Activated CD4-positive, alpha-beta T cell treated with anti-CD3 and anti-CD28 coated beads, Interleukin-2, amount 50 U/mL, for 4 hours (primary cell): ENCODE data around the gene SLC7A5.

Source experiments
- DNase-seq, 2 experiments: peaks; one replicate each; pipeline ENCODE4 v3.0.0-alpha.2; 2020

SLC7A5 gene

DNA sequence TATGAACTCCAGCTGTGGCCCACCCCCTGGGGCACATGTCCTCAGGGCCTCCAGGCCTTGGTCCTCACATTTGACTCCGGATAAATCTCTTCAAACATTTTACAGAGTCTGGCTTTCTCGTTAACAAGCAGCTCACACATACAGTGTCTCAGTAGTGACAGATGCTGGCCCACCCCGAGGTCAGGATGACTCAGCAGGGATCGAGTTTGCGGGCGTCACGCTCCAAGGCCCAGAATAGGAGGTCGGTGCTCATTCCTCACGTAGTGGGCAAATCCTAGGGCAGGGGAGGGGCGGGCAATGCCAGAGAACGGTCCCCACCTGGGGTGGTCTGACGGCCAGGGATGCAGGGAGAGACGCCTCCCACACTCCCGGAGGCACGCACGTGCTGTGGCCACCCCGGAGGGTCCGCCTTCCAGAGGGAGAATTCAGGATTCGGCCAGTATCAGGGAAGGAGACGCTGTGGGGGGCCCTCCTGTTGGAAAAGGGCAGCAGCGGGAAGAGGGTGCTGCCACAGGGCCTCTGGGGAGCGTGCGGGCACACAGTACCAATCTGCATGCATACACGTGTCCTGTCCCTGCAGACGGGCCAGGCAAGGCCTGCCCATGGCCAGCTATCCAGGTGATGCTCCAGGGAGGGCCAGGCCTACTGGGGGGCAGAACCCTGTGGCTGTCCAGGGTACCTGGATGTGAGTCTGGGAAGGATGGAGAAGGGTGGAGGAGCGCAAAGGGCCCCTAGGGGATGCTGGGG lies 8.6 kb downstream of the SLC7A5 start:
- DNase-seq = peak in 1 of 2 experiments; percentile 11

DNA sequence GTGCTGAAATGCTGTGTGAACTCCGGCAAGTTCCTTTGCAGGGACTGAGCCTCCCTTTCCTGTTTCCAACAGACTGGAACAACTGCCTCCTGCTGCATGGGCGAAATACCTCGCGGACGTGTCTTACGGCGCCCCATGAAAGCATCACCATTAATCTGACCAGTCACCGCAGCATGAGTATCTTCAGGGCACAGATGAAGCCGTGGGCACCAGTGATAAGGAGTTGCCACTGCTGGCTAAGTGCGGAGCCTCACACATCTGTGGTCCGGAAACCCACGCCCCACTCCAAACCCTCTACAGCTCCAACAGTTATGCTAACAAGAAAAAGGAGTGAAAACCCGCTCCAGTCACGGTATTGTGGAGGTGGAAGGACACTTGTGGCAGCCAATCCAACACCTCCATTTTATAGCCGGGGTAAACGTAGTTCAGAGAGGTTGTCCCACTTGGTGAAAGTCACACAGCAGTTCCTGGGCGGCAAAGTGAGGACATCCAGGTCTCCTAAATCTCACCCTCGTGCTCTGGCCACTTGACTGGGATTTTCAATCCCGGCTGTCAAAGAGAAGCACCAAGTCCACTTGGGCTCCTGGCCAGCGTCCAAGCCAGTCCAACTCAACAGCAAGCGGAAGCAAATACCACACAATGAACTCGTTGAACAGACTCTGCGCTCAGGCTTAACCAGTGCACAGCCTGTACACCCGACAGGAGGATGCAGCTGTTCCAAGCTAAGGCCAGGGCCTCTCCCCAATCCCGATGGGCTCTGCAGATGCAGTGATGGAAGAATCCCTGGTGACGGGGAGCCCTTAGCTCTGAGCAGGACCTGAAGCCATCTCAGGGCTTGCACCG lies 10.9 kb downstream of the SLC7A5 start:
- peak in 1 of 2 experiments; percentile 0 for DNase-seq

DNA sequence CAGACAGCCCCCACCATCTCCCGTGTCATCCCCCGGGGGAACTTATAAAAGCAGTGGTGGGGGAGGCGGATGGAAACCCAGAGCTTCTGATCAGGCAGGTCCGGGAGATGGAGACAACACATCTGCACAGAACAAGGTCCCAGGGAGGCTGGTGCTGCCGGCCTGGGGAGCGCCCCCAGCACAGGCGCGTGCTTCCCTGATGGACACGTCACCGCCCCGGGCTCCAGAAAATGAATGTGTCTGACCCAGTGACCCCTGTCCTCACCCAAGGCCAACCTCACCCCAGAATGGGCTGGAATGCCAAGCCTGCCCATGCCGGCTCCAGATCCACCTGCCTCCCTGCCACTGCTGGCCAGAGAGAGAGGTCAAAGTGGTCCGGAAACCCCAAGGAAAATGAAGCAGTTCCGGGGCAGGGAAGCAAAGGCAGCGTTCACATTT lies 12.5 kb downstream of the SLC7A5 start:
- DNase-seq = no peak

DNA sequence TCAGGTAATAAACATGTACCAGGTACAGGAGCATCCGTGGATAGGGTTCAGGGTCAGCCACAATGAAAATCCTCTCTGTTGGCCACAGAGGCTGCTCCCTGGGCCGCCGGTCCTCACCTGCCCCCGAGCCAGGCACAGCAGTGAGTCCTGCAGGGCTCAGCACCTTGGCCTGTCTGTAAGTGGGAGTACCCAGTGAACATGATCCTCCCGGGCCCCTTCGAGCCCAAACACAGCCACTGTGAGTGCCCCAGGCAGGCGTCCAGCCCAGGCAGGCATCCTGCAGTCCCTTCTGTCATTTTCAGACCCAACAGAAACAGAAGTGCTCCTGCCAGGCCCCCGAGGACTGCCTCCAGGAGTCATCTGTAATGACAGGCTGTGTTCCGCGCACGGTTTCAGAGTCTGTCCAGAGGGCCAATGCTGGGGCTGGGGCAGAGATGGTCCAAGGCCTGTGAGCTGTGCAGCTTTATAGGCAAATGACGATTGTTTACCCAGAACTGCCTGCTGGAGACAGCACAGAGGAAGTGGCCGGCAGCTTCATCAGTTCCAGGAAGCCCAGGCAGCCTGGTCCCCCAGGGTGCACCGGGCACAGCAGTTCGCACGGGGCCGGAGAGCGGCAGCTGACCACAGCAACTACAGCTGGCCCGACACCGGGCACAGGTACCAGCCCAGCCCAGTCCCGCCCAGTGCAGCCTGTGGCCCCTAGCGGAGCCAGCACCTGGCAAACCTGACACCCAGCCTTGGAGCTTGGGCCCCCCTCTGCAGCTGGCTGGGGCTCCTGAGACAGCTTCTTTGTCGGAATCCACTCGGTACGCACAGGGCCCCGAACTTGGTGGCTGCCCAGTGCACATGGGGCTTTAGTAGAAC lies 13.2 kb downstream of the SLC7A5 start:
- DNase-seq = no peak

- DNase-seq = no peak
Measured at GRCh38 chr16:87854907-87855683, 14.2 kb downstream of the SLC7A5 start.

DNA sequence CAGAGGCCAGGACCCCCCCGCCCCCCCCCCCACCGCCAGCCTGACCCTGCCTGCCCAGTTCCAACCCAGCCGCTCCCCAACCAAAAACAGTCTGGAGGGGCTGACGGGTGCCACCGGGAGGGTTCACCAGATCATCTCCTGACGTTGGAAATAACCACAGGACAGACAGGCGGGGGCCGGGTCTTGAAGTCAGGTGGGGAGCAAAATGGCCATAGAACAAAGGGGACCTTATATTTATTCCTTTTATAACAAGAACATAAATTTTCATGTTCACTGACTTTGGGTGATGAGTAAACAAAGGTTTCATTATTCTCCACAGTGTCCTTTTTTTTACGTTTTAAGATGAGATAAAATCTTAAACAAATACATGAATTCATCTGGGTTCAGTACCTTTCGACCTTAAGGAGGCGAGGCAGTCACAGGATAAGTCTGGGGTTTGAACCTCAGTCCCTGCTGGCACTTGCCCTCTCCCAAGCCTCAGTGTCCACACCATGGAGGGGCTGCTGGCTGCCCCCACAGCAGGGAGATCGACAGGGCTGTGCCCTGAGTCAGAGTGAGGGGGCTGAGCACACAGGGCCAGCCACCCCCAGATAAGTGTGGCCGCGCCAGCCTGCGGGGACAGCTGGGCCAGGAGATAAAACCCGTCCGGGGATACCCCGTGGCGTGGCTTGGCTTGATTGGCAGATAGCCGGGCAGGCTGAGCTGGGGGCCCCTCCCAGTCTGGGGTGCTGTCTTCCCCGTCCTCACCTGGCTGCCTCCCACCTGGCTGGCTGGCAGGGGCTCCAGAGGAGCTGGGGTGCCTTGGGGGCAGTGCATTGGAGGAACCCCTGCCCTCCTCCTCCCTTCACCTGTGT lies 15.0 kb downstream of the SLC7A5 start:
- no peak for DNase-seq

- DNase-seq = peak; percentile 87
Measured at GRCh38 chr16:87853411-87854052, 15.8 kb downstream of the SLC7A5 start.

- no peak for DNase-seq
Measured at GRCh38 chr16:87851601-87852000, 17.7 kb downstream of the SLC7A5 start.

DNA sequence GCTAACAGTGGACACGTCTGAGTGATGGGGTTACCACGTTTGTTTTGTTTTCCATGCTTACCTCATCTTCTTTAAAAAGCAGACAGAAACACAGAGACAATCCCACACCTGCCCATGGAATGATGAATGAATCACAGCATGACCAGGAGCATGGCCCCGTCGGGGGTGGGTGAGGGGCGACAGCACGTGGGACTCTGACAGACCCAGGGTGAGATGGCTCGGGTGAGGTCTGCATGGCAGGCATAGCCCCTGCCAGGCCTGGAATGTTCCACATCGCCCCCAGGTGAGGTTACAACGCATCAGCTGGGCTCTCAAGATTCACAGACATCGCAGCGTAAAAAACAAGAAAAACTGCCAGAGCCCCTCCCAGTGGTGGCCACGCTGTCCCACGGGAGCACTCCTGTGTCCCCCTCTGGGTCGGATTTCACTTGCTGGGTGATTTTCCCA lies 18.1 kb downstream of the SLC7A5 start:
- no peak for DNase-seq

DNA sequence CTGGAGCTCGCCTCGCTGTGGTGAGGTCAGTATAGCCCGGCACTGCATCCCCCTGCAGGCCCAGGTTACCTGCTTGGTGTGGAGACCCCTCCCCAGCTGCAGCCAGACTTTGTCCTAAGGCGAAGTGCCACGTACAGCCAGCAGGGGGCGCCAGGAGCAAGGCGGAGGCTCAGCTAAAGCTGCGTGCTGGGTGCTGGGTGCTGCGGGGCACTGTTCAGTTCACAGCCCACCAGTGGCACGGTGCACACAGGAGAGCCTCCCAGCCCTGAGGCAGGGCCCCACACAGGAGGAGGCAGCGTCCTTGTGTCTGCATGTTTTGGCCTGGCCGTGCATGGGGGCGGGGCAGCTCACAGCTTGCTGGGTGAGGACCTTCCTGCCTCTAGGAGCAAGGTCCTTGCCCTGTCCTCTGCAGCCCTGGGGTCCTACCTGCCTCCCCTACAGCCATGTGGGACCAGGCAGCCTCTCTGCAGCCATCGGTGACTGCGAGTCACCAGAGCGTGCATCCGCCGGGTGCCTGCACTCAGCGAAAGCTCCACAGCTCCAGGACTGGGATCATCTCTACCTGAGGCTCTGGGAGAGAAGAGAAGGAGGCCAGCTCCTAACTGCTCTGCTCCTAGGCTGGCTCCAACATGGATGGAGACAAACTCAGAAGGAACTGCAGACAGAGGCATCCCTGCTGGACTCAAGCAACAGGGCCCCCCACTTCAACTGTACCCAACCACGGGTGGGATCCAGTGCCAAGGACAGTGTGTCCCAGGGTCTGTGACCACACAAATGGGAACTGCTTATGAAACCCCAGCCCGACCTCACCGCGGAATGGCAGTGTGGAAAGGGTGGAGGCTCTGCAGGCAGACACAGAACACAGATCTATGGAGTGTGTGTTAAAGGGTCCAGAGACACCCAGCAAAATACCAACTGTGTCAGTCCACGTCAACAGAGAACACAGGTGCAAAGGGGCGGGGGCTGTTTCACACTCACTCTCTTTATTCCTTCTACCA lies 19.0 kb downstream of the SLC7A5 start:
- peak; percentile 67 to 70 for DNase-seq

DNA sequence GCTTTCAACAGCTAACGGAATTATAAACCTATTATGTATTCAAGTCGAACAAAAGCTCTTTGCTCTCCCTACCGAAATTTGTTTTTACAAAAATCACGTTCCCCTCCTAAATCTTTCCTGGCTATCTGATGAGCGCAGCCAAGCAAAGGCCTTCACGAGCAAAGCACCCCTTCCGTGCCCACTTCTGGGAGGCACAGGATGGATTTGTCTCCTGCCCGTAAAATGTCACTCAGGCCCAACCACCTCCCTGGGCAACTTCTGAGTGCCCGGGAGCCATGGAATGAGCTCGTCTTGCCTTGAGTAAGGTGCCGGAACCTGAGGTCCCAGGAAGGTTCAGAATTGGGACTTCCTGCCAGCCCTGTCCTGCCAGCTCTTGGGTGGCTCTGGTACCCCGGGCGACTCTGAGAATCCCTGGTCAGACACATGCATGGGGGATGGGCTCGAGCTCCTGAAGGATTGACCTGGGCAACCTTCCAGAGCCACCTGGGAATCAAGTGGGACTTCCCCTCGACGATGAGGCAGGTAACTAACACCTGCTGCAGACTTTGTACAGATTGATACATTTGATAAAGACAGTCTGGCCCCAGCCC lies 19.8 kb downstream of the SLC7A5 start:
- DNase-seq = no peak

GRCh38 chr16:87848676-87849345 lies 20.5 kb downstream of the SLC7A5 start:
- no peak for DNase-seq

GRCh38 chr16:87847785-87848675 lies 21.3 kb downstream of the SLC7A5 start:
- no peak for DNase-seq

- no peak for DNase-seq
Measured at GRCh38 chr16:87847467-87847784, 21.9 kb downstream of the SLC7A5 start.

- DNase-seq = no peak
Measured at GRCh38 chr16:87846705-87847466, 22.4 kb downstream of the SLC7A5 start.

- DNase-seq = no peak
Measured at GRCh38 chr16:87845807-87846619, 23.3 kb downstream of the SLC7A5 start.
